ENCODE measurements around the gene BCL7A. TPM values are rescaled to one million over a fixed set of nuclear protein-coding genes. Genes with fewer than 3 reads are reported as not detected.

BCL7A gene
- total RNA-seq, 1 experiment from 2014 or later, result 2.4 TPM

- H3K27me3 ChIP-seq, result no peaks in the 10 kb centered on the region
- H3K9me3 ChIP-seq, result no peaks in the 10 kb centered on the region
- peak overlapping the region; percentile 81 for H3K4me3 ChIP-seq
- peaks cover 11% of the 10 kb centered on the region for H3K36me3 ChIP-seq
- DNase-seq, result peak; percentile 17
These were observed 57.4 kb downstream of the BCL7A start for GRCh38 chr12:122079033-122079531.

DNA sequence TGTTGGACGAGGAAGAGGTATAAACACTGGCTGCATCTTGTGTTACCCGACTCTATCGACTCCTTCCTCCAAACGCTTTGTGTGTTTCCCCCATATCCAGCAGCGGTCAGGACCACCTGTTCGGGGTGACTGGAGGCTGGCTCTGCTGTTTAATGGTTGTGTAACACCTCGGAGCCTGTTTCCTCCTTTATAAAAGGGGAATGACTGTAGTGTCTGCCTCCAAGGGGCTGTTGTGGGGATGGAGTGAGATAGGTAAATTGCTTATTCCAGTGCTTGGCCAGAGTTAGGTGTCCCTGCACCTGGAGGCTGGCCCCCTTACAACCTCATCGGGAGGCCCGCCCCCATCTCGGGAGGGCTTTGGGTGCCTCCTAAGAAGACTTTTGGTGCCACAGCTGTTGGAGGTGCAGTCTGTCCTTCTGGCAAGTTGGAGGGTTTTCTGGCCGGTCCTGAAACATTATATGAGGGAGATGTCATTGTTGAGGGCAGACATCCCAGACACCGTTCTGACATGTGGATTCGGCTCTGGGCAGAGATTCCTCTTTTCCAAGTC is 57.9 kb downstream of the BCL7A start:
- Histone ChIP-seq H3K27me3 (no peaks in the 10 kb centered on the region), H3K9me3 (no peaks in the 10 kb centered on the region), H3K36me3 (peaks cover 14% of the 10 kb centered on the region), H3K4me3 (peak overlapping the region; percentile 81)
- no peak for DNase-seq

DNA sequence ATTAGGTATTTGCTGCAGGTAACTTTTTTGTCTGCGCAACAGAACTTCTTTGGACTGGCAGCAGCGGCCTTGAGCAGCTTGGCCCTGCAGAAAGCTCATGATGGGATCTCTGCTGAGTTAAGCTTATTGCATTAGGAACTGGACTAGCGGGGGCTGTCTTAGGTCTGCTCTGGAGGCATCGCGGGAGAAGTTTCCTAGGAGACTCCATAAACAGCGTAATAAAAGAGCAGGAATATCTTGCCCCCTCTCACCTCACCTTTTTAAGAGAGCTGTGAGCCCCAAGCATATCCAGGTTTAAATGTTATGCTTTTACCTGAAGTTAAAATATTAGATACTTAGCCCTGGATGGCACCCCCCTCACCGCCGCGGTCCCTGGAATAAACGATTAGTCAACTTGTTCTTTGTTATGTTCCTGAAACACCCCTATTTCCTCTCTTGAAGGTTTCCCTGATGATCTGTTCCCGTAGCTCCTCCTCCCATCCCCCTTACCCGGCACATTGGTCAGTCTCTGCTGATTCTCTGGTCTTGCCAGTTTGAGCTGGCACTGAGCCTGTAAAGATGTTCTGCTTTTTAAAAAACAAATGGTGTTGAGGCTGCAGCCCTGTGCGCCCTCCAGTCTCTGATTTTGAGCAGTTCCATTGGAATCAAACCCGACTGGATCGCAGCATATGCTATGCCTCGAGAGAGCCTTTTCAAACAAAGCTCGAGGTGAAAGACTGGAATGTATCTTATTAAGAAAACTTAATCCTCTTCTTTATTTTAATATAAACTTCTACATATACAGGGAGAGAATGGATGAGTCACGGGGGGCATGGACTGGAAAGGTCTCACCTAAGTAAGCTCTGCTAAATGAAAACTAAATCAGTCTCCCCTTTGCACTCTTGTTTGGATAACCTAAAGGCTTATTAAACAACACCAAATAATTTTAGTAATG is 58.7 kb downstream of the BCL7A start:
- no peaks in the 10 kb centered on the region for H3K27me3 ChIP-seq
- no peaks in the 10 kb centered on the region for H3K9me3 ChIP-seq
- peaks cover 20% of the 10 kb centered on the region for H3K36me3 ChIP-seq
- H3K4me3 ChIP-seq, result peak overlapping the region; percentile 81
- DNase-seq, result peak; percentile 82

DNA sequence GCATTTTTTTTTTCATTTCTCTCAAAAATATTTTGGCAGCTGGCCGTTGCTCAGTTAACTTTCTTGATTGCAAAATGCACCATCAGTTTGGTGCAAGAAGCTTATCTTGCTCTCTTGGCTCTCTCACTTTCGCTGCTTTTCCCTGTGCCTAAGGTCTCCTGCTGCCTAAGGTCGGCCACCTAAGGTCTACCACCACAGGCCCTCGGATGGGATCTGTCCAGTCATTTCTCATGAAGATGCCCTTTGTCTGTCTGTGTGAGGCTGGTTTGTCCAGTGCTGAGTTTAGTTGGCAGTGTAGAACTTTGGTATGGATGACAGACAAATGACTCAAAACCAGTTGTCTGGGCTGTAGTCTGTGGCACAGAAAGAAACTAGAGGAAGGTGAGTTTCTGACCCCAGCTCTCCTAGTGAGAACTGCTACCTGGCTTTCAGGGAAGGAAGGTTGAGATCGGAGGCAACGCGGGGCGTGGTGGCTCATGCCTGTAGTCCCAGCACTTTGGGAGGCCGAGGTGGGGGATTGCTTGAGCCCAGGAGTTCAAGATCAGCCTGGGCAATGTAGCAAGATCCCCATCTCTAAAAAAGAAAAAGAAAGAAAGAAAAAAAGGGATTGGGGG is 59.5 kb downstream of the BCL7A start:
- peaks cover 20% of the 10 kb centered on the region for H3K36me3 ChIP-seq
- peak; percentile 38 for DNase-seq

DNA sequence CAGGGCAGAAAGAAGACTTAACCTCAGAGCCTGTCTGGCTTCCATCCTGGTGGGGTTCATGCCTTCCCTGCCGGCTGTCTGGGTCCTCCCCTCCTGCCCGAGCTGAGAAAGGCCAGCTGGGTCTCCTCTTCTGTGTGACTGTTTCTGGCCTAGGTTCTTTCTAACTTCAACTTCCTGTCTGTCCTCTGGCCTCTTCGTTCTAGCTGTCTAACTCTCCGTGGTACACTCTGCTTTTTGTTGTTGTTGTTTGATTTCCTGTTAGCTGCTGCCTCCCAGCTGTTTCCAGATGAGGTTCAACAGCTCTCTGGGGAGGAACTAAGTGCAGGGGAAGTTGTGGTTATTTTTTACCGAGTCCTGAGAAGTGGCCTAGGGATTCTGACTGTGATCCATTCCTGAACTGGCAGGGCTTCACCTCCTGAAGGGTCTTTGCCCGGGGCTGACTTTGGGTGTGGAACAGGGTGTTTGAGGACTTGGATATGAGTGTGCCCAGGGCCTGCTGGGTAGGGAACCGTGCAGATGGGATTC is 60.1 kb downstream of the BCL7A start:
- DNase-seq, result peak; percentile 27
- Histone ChIP-seq H3K9me3 (no peaks in the 10 kb centered on the region), H3K36me3 (peaks cover 24% of the 10 kb centered on the region), H3K27me3 (no peaks in the 10 kb centered on the region), H3K4me3 (peak overlapping the region; percentile 10; the same call in 1 of the 2 replicates)

More for the DNA sequence above, 59.5 kb downstream of the BCL7A start:
- Histone ChIP-seq H3K9me3 (no peaks in the 10 kb centered on the region), H3K27me3 (no peaks in the 10 kb centered on the region), H3K4me3 (peak overlapping the region; percentile 81)

DNA sequence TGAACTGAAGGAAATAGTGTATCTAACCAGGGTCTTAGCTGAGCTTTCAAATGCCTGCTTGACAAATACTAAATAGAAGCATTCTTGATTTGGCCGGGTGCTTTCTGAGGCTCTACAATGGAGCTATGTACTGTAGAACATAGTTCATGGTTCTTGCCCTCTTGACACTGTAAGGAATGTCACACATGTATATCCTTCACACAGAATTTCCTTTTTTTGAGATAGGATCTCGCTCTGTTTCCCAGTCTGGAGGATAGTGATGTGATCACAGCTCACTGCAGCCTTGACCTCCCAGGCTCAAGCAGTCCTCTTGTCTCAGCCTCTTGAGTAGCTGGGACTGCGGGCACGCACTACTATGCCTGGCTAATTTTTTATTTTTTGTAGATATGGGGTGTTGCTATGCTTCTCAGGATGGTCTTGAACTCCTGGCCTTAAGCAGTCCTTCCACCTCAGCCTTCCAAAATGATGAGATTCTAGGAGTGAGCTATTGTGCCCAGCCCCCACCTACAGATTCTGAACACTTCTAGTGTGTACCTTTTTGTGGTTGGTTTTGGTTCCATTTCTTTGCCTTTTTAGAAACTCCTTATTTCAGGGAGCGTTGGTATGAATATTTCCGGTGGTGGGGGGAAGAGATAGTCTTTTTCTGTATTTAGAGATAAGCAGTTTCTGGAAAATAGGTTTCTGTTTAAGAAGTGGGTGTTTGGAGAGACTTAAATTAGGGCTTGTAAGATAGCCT is 61.1 kb downstream of the BCL7A start:
- H3K27me3 ChIP-seq, result no peaks in the 10 kb centered on the region
- DNase-seq, result no peak
- H3K36me3 ChIP-seq, result peaks cover 27% of the 10 kb centered on the region
- no peak overlapping the region for H3K4me3 ChIP-seq
- no peaks in the 10 kb centered on the region for H3K9me3 ChIP-seq

GRCh38 chr12:122084857-122085405 is 63.2 kb downstream of the BCL7A start:
- H3K9me3 ChIP-seq, result no peaks in the 10 kb centered on the region
- H3K27me3 ChIP-seq, result no peaks in the 10 kb centered on the region
- no peak overlapping the region for H3K4me3 ChIP-seq
- DNase-seq, result no peak
- H3K36me3 ChIP-seq, result peaks cover 32% of the 10 kb centered on the region

GRCh38 chr12:122085591-122085990 is 63.9 kb downstream of the BCL7A start:
- Histone ChIP-seq H3K9me3 (no peaks in the 10 kb centered on the region), H3K4me3 (no peak overlapping the region), H3K36me3 (peaks cover 32% of the 10 kb centered on the region), H3K27me3 (no peaks in the 10 kb centered on the region)
- no peak for DNase-seq

DNA sequence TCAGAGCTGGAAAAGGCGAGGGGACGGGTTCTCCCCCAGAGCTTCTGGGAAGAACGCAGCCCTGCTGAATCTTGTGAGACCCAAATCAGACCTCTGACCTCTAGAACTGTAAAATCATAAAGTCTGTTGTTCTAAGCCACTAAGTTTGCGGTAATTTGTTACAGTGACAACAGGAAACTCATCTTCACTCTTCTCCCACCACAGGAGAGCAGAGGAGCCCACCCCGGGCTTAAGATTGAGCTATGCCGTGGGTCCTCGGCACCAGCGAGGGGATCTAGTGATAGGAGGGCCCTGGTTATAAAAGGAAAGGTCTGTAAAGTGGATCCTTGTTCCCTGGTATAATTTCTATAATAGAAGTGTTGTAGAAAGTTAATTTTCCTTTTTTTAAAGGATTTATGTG is 64.4 kb downstream of the BCL7A start:
- Histone ChIP-seq H3K4me3 (no peak overlapping the region), H3K9me3 (no peaks in the 10 kb centered on the region), H3K36me3 (peaks cover 32% of the 10 kb centered on the region), H3K27me3 (no peaks in the 10 kb centered on the region)
- no peak for DNase-seq

DNA sequence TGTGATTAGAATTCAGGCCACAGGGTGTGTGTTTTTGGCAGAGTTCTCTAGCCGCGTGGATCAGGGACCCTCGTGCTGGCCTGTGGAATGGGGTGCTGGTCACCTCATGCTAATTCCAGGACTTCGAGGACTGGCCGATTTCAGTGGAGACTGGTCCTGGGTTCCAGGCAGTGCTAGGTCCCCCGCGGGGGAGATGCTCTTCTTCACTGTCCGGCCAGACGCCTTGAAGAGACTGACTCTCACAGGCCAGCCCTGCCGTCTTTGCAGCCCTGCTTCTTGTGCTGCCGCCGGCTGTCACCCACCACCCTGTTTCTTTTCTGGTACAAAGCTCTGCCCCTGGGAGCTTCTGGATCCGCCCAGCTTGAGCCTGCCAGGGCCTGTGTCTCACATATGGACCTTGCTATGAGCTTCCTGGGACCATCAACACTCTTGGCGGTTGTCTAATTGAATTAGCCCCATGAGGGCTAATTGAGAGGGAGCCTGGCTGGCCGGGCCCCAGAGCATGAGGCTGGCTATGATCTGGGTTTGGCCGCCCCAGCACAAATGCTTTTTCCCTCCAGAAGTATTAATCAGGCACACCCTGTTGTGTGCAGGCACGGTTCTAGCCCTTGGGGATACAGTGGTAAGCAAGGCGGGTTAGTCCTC is 65.1 kb downstream of the BCL7A start:
- Histone ChIP-seq H3K27me3 (no peaks in the 10 kb centered on the region), H3K9me3 (no peaks in the 10 kb centered on the region), H3K4me3 (no peak overlapping the region), H3K36me3 (peaks cover 30% of the 10 kb centered on the region)
- no peak for DNase-seq

DNA sequence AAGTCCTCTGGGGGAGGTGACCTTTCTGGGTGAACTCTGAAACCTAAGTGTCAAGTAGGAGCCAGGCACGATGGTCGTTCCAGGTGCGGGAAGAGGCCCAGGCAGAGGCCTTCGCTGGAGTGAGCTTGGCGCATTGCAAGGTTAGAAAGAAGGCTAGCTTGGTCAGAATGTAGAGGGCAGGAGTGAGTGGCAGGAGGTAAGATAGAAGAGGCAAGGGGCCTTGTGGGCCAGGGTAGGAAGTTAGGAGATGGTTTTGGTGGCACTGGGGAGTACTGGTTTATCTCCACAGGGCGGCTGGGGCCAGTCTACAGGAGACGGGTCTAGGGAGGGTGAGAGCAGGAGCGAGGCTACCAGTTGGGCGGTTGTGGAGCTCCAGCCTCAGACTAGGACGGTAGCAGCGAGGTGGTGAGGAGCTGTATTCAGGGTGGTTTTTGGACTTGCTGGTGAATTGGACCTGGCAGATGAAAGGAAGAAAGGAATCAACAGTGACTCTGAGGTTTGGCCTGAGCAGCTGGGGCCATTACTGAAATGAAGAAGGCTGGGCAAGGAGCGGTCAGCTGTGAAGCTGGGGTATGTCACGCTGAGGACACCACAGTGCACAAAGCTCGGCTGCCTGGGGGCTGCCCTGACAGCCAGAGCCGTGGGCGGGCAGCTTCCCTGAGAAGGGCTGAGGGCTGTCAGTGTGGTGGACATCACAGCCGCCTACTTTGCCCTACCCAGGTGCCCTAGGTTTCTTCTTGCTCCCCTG is 65.9 kb downstream of the BCL7A start:
- H3K4me3 ChIP-seq, result no peak overlapping the region
- H3K27me3 ChIP-seq, result no peaks in the 10 kb centered on the region
- H3K36me3 ChIP-seq, result peaks cover 27% of the 10 kb centered on the region
- no peak for DNase-seq
- no peaks in the 10 kb centered on the region for H3K9me3 ChIP-seq

GRCh38 chr12:122088179-122088810 is 66.6 kb downstream of the BCL7A start:
- H3K27me3 ChIP-seq, result no peaks in the 10 kb centered on the region
- no peak for DNase-seq
- H3K36me3 ChIP-seq, result peaks cover 27% of the 10 kb centered on the region
- H3K4me3 ChIP-seq, result no peak overlapping the region
- H3K9me3 ChIP-seq, result no peaks in the 10 kb centered on the region

DNA sequence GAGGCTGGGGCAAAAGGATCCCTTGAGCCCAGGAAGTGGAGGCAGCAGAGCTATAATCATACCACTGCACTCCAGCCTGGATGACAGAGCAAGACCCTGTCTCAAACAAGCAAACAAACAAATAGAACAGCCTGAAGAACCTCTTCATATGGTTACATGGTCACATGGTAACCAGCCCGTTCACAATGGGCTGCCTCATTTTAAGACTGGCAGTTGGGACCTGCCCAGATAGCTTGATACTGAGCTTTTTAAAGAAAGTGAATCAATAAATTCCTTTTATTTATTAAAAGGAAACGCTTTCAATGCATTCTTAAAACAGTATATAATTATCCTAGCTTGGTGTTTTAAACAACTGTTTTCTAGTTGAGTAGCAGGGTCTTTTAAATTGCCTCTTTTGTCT is 67.4 kb downstream of the BCL7A start:
- Histone ChIP-seq H3K9me3 (no peaks in the 10 kb centered on the region), H3K4me3 (no peak overlapping the region), H3K36me3 (peaks cover 21% of the 10 kb centered on the region), H3K27me3 (no peaks in the 10 kb centered on the region)
- DNase-seq, result no peak

DNA sequence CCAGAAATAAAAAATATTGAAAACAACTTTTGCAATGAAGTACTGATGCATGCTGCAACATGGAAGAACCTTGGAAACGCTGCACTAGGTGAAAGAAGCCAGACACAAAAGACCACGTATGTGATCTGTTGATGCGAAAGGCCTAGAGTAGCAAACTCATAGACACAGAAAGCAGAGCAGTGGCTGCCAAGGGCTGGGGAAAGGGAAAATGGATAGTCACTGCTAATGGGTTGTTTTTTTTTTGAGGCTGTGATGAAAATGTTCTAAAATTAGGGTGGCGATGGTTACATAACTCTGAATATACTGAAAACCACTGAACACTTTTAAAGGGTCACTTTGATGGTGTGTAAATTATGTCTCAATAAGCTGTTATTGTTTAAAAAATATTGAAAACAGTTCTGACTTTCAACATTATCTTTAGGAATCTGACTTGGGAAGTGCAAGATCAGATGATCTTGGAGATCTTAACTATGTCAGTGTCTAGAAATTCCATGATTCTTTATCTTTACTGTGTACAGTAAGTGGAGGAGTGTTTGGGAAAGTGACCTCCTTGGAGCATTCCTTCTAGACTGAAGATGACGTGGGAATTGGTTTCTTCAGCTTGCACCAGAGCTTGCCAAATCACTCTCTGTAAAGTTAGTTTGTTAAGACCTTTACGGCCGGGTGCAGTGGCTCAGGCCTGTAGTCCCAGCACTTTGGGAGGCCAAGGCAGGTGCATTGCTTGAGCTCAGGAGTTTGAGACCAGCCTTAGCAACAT is 69.3 kb downstream of the BCL7A start:
- H3K36me3 ChIP-seq, result peaks cover 12% of the 10 kb centered on the region
- DNase-seq, result no peak
- H3K9me3 ChIP-seq, result no peaks in the 10 kb centered on the region
- no peak overlapping the region for H3K4me3 ChIP-seq
- no peaks in the 10 kb centered on the region for H3K27me3 ChIP-seq
